ENCODE results near the gene GDF10.

DNA sequence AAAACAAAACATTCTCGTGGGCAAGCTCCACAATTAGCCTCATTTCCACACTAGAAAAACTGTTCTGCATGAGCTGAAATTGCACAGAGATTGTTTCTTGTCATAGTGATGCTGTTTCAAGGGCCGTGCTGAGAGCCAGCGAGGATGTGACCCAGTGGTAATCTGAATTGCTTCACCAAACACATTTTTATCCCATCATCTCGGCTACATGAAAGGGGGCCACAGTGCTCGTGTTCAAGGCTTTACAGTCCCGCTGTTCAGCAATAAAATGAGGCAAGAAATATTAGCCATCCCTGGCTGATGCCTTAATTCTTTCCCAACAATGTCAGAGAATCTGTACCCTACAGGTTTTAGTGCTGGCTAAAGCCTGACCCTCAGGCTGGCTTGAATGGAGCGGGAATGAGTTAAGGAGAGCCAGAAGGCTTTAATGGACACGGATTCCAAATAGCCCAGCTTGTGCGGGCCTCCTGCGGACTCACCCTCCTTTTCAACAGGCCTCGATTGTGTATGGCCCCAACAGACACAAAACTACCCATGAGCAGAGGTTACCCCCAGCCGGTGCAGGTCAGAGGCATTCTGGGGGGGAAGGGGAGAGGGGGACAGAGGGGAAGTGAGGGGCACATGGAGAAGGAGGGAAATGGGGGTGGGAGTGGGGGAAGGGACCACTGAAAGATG is 2.0 kb upstream of the GDF10 start:
- TF ChIP-seq CTCF (IDR thresholded peaks at IDR 0.05; ENCODE audit: low read length) (no peak), EZH2 (optimal IDR thresholded peaks at IDR 0.05; ENCODE audit: low read depth, low read length) (no peak), EZH2phosphoT487 (IDR thresholded peaks at IDR 0.05; ENCODE audit: low read length) (no peak)
